ENCODE measurements around the gene RNLS. TPM values are rescaled to one million over a fixed set of nuclear protein-coding genes. Genes with fewer than 3 reads are reported as not detected.
"Not testable (repeated sequence)": the region's sequence is repeated elsewhere in the genome, so short reads cannot be mapped to it uniquely, and the experiment has no call there.

The RNLS gene
- polyA plus RNA-seq, 3 donors, result 6.5 to 13.3 (median 10.8) TPM

DNA sequence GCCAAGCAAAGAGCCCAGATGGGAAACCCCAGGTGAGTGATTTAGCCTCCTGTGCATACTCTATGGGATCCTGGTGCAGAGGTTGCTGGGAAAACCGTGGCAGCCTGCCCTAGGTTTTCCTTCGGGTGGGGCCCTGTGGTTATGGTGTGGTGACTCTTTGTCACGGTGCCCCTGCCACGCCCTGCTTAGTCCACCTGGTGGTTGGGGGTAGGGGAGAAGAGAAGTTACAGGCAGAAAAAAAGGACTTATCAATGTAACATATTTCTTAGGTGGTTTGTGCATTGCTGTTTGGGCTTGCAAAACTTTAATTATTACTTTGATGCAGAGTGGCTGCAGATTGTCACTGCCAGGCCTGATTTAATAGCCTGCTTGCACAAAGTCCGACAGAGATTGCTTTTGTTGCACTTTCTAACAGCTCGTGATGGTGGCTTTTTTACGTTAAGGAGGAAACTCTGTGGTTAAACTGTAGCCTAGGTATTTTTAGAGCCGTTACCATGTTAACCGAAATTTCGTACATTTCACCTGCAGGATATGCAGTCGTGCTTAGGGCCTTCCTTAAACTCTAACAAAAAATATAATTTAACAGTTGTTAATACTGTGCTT lies 197.4 kb downstream of the RNLS start:
- H3K27ac ChIP-seq (ENCODE audit: low read depth, low read length), result no peak overlapping the region
- 13 to 49% (median 38%) methylated on average over 11 of the region's 11 CpGs for WGBS, 3 donors

DNA sequence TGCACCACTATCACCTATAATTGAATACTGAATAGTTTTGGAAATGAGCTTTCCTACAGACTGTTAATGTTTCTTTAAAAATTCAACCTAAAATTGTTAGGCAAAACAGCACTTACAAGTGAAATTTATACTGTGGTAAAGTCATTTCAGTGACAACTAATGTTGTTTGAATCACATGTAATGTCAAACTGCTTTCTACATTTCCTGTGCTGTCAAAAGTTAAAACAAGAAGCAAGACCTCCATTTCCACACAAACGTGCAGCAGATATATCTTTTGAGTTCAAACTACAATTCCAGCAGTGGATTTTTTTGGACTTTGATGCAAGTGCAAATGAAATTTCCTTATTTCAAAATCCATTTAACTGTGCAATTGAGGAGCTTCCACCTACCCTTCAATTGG lies 199.8 kb downstream of the RNLS start:
- H3K27ac ChIP-seq (ENCODE audit: low read depth, low read length), result no peak overlapping the region
- WGBS, 3 donors, result 20 to 58% (median 23%) methylated on average over 1 of the region's 1 CpG

DNA sequence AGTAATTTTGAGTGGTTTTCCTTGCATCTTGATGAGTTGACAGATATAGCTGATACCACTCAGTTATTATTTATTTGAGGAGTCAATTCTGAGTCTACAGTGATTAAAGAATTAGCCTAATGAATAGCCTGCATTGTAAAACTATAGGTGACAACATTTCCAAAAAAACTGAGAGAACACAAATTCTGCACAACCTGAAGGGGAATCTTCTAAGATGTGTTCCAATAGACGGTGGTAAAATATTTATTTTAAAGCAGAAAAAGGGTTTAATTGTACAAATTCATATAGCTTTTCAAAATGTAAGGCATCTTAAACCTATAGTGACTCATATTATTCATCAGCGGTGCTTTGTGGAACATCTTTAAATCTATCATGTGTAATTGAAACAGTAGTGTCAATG lies 200.4 kb downstream of the RNLS start:
- no peak overlapping the region for H3K27ac ChIP-seq (ENCODE audit: low read depth, low read length)
- WGBS, 3 donors, result 95 to 99% (median 96%) methylated on average over 2 of the region's 2 CpGs

DNA sequence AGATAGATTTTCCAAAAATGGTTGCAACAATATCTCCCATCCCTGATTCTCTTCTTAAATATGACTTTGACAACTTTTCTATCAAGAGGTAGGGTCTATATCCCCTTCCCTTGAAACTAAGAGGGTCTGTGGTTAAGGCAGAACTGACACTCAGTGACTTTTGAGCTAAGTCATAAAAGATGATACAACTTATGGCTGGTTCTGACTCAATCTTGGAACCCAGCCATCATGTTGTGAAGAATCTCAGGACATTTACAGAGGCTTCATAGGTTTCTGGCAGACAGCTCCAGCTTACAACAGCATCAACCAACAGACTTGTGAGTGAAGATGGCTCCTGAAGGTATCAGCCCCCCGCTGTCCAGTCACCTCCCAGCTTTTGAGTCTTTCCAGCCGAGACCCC lies 203.5 kb downstream of the RNLS start:
- H3K27ac ChIP-seq (ENCODE audit: low read depth, low read length), result no peak overlapping the region
- WGBS, 3 donors, result 82 to 89% (median 88%) methylated on average over 2 of the region's 2 CpGs

DNA sequence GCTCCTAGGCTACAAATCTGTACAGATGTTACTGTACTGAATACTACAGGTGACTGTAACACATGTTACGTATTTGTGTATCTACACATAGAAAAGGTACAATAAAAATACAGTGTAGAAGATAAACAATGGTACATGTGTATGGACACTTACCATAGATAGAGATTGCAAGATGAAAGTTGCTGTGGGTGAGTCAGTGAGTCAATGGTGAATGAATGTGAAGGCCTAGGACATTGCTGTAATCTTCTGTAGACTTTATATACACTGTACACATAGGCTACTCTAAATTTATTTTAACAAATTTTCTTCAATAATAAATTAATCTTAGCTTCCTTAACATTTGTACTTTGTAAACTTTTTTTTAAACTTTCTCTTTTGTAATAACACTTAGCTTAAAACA lies 205.6 kb downstream of the RNLS start:
- H3K27ac ChIP-seq (ENCODE audit: low read depth, low read length), result no peak overlapping the region
- 95 to 98% (median 97%) methylated on average over 1 of the region's 1 CpG for WGBS, 3 donors

DNA sequence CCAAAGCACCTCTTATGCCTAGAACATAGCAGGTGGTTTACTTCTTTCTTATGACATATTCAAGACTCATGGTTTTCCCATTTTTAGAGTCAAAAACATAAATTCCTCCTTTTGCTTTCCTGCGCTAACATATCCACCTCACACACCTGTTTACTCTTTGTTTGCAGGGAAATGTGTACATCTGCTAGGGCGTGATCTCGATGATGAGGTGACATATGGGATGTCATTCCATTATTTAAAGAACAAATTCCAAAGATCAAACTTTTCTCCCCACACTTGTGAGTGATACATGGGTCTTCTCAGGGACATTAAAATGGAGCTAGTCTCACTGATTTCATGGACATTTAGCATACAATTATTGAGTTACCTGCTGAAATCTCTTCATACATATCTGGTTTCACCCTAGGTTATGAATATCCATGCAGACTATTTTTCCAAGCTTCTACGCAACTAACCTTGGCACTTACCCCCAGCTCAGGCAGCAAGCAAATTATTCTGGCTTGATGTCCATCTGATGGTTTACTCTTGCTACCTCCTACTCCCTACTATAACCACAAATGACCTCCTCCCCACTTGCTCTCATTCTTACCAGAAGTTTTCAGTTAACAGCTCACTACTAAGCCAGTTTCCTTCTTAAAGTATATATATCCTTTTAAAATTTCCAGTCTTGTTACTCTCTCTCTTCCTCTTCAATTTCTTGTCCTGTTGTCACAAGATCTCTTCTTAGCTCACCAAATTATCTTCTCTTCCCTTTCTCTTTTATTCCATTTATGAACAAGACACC lies 208.5 kb downstream of the RNLS start:
- H3K27ac ChIP-seq (ENCODE audit: low read depth, low read length), result no peak overlapping the region
- 92 to 97% (median 95%) methylated on average over 4 of the region's 4 CpGs for WGBS, 3 donors

DNA sequence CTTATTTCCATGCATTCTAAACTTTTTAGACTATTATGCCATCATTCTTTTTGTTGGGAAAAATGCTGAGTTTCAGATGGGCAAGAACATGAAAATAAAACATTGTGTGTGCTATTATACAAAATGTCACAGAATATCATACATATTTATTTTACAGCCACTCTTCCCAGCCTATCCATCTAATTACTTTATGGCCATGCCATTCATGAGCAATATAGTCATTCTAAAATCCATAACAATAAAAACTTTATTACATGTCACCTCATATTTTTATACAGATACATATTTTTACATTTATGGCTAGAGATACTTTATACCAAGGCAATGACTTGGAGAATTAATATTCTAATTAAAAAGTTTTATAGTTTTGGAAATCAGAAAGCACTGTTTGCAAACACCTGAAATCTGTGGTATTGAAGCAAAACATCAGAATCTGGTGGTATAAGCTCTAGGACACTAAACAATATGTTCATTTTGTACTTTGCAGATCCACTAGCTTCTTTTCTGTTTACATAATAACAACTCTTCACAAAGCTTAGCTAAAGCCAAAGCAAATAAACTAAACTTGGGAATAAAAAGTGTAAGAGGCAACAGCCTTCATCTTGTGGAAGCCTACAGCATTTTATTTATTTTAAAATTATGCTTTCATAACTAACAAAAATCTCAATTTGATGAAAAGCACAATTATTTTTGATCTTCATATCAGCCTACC lies 210.1 kb downstream of the RNLS start:
- H3K27ac ChIP-seq (ENCODE audit: low read depth, low read length), result no peak overlapping the region

DNA sequence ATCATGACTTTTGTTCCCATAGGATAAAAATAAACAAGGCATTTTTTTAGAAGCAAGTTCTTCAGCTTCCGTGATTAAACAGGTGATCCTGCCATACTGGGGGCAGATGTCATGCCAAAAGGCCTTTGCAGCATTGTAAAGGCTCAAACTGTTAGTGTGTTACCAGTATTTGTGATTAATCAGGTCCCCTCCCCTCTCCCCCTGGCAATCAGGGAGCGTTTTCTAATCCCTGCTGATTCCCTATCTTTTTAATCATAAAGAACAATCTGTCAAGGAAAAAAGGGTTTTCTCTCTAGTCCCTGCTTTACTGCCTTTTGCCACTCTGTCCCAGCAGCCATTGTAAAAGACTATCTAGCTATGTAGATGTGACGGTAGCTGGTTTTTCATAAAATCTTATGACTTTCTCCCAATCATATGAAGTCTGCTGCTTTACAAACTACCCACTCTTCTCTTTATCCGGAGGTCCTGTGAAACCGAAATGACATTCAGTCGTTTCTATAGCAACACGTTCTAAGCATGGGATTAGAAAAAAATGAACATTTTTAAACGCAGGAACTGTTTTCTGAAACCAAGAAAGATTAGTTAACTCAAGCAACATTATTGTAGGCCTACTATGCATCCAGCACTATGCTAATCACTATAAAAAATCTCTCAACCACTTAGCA lies 210.9 kb downstream of the RNLS start:
- no peak overlapping the region for H3K27ac ChIP-seq (ENCODE audit: low read depth, low read length)
- WGBS, 3 donors, result 81 to 86% (median 81%) methylated on average over 8 of the region's 8 CpGs

DNA sequence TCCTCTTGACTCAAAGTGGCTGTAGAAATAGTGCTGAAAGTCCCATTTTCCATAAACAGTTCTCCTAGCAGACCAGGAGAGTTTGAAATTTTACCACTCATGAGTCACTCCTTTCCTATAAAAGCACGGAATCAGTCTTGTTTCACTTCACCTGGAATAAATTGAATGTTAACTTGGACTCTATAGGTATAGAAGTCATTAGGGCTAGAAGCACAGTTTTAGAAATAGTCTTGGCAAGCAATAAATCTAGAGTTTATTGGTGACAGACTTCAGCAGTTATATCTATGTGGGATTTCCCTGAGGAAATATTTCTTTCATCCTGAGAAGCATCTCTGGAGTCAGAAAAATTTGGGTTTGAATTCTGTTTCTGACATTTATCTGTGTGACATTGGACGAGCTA lies 212.4 kb downstream of the RNLS start:
- no peak overlapping the region for H3K27ac ChIP-seq (ENCODE audit: low read depth, low read length)
- 82 to 89% (median 84%) methylated on average over 2 of the region's 2 CpGs for whole genome bisulfite sequencing, 3 donors

DNA sequence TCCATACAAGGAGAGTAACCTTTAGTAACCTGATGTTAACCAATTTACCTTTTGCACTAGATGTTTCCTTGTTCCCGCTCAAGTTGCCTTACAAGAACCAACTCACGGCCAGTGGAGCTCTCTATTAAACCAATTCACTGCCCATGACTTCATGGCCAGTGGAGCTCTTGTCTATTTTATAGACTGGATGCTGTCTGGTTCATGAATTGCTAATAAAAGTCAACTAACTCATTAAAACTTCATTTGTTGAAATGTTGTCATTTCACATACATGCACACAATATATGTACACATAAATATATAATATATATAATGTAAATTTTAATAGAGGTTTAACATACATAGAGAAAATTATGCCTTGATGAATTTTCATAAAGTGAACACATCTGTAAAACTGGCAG lies 216.3 kb downstream of the RNLS start:
- 95 to 97% (median 96%) methylated on average over 2 of the region's 2 CpGs for WGBS, 3 donors

DNA sequence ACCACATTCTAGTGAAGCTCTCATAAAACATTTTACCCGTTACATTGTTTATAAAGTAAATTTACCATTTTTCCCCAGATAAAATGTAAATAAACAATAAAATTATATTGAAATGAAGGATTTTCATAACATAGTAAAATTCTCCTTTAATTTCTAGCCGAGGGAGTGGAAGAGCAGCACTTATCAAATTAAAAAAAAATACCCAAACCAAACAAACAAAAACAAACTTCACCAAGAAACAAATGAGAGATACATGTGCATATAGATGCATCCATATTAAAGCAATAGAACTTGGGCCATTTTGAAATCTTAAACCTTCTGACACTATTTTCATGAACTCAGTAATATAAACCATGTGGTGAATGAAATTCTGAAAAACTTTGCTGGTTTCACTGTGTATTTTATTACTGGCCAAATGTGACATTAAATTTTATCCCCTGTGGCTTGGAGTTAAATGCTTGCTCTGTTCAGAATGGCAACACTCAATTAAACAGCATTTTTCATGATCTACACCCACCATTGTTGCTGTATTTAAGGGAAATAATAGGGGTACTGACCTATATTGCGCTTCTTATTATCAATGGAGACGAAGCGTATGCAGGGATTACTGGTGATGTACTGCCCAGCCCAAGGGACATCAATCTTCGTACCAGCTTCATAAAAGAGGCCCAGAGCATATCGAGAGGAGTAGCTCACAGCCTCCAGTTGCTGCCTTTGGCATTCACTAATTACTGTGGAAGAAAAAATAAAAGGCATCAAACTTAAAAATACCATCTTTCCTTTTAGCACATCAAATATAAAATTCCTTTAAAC lies 220.9 kb downstream of the RNLS start:
- WGBS, 3 donors, result 91 to 94% (median 93%) methylated on average over 7 of the region's 7 CpGs

More for the DNA sequence above, 216.3 kb downstream of the RNLS start:
- no peak overlapping the region for H3K27ac ChIP-seq (ENCODE audit: low read depth, low read length)

DNA sequence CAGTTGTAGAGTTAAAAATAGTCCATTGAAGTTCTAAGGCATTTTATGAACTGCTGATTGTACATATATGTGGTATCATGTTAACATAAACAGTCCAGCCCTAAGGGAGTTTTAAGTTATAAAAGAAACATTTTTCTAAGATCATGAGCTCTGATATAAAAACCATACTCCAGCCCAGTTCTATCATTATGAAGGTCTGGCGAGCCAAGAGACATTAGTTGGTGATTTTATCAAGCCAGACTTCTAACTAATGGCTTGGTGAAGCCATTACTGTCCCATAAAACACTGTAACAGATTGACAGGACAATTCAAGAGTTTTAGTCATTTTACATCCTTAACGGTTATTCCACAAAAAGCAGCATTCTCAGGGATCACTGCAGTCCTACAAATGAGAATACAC lies 221.6 kb downstream of the RNLS start:
- H3K27ac ChIP-seq (ENCODE audit: low read depth, low read length), result no peak overlapping the region
- WGBS, 3 donors, result 82 to 95% (median 90%) methylated on average over 2 of the region's 2 CpGs

More for the DNA sequence above, 220.9 kb downstream of the RNLS start:
- no peak overlapping the region for H3K27ac ChIP-seq (ENCODE audit: low read depth, low read length)

DNA sequence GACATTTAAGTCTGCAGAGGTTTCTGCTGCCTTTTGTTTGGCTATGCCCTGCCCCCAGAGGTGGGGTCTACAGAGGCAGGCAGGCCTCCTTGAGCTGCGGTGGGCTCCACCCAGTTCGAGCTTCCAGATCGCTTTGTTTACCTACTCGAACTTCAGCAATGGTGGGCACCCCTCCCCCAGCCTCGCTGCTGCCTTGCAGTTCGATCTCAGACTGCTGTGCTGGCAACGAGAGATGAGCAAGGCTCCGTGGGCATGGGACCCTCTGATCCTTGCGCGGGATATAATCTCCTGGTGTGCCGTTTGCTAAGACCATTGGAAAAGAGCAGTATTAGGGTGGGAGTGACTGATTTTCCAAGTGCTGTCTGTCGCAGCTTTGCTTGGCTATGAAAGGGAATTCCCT lies 227.4 kb downstream of the RNLS start:
- H3K27ac ChIP-seq (ENCODE audit: low read depth, low read length), result not testable (repeated sequence)
- WGBS, 3 donors, result 93 to 97% (median 93%) methylated on average over 12 of the region's 12 CpGs

DNA sequence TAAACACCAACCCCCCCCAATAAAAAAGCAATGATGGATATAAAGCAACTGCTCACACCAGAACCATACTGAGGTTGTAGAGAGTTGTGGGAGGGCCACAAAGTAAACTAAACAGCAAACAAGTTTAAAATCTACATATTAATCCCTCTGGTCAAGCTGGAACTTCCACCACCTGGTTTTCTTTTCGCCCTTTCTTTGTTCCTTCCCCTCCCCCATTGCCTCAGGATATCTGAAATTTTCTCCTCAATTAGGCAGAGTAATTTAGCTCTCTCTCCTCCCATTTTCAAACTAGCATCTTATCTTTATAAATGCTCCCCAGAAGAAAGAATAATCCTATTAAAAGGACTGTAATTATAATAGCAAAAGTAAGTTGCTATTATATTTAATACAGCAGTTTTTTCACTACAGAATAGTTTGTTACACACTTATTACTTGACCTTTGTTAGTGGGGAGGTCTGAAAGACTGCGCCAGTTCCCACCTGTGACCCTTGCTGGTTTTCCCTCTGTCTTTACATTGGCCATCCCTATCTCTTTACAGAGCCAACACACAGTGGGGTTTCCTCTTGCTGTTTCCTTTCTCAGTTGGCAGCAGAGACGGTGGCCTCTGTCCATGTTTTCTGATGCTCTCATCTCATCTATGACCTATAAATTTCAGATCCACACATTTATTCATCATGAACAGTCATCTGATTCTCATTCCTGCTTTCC lies 235.4 kb downstream of the RNLS start:
- WGBS, 3 donors, result 68 to 79% (median 75%) methylated on average over 3 of the region's 3 CpGs

DNA sequence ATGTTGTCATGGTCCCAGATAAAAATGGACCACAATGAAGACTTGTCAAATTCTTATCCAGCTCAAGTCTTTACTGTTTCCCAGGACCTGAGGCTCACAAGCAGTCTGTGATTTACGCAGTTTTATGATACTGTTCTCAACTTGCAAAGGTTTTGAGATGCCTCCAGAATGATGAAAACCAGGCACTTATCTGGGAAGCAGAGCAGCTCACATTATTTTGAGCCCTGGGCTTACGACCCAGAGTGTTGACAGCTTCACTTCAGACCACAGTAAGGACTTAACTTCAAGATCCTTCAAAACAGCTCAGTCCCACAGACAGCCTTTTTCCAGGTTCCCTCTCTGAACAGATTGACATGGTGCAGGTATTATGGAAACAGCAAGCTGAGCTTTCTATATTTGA lies 236.1 kb downstream of the RNLS start:
- no peak overlapping the region for H3K27ac ChIP-seq (ENCODE audit: low read depth, low read length)
- WGBS, 3 donors, result 77 to 84% (median 79%) methylated on average over 2 of the region's 2 CpGs

More for the DNA sequence above, 235.4 kb downstream of the RNLS start:
- H3K27ac ChIP-seq (ENCODE audit: low read depth, low read length), result no peak overlapping the region

DNA sequence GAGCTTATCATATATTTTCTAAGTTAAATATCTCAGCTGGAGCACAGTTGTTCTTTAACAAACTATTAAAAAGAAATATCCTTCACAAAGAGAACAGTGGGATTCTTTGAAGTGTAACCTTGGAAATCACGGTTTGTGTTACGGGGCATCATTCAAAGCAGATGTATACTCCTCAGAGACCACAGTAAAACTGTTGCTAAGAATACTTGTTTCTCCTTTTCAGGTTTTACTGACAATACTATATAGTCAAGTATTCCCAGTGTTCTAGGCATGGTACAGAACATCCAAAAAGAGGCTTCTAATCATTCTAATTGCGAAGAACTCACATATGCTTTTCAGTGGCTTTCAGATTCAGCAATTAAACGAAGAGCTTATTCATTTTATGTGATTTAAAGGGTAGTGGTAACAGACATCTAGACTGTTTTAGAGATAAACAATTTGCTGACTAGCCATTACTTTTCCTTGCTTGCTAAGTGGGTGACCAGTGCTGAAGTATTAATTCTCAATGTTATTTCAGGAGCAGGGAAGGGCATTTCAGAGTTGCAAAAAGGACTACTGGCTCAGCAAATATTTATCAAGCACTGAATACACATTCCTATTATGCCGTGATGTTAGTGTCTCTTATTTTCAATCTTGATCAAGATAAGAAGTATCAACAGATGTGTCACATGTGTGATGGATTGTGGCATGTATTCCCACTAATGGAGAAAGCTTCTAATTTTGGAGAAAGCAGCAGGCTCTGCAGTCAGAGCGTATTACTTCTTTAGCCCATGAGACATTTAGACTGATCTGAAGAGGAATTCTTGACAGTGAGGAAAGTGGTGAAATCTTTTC lies 236.8 kb downstream of the RNLS start:
- no peak overlapping the region for H3K27ac ChIP-seq (ENCODE audit: low read depth, low read length)
- 49 to 75% (median 71%) methylated on average over 6 of the region's 6 CpGs for WGBS, 3 donors
